HG03575 (cell line): Measurements from ENCODE around the gene EIF2S1.

Source experiments
- ATAC-seq: cut with Tn5 transposase; IDR thresholded peaks from one replicate; pipeline ENCODE4 v1.9.1; 2021; ENCODE audit not compliant: unreplicated experiment, insufficient number of reproducible peaks, low FRiP score; ENCODE audit errors: extremely low read depth

Gene EIF2S1

GRCh38 chr14:67426983-67427606, 67.0 kb downstream of the EIF2S1 start:
- ATAC-seq: no peak

GRCh38 chr14:67428501-67429031, 68.4 kb downstream of the EIF2S1 start:
- no peak for ATAC-seq

- no peak for ATAC-seq
Observed at GRCh38 chr14:67429510-67430205, 69.5 kb downstream of the EIF2S1 start.

- no peak for ATAC-seq
Observed at GRCh38 chr14:67432050-67432564, 72.0 kb downstream of the EIF2S1 start.

GRCh38 chr14:67435603-67436002, 75.5 kb downstream of the EIF2S1 start:
- ATAC-seq: no peak
